Liver (tissue), 9 donors: ENCODE results near the gene TSSC4. TPM values are rescaled to one million over a fixed set of nuclear protein-coding genes. Genes with fewer than 3 reads are reported as not detected.
"Not testable (repeated sequence)": the region's sequence is repeated elsewhere in the genome, so short reads cannot be mapped to it uniquely, and the experiment has no call there.

Experiments
- DNase-seq: peaks from one replicate; pipeline ENCODE4 v3.0.0-alpha.2; 2017; ENCODE audit warnings: low spot score
- H3K27ac ChIP-seq, 2 donors: one replicate each; pipeline ENCODE4 v1.7.0; 2013; ENCODE audit warnings: inconsistent platforms in 2 of 2, low read length in 2 of 2, control low read depth in 1 of 2, low read depth in 1 of 2, mild to moderate bottlenecking in 1 of 2
- H3K27me3 ChIP-seq, 4 donors: one replicate each; pipeline versions ENCODE4 v1.6.1 to v1.7.0; 2013; ENCODE audit warnings: low read length in 3 of 4, inconsistent platforms in 1 of 4, mild to moderate bottlenecking in 1 of 4, moderate library complexity in 1 of 4; ENCODE audit not compliant: control insufficient read depth in 4 of 4, insufficient read depth in 4 of 4
- H3K36me3 ChIP-seq, 4 donors: one replicate each; pipeline versions ENCODE4 v1.6.1 to v1.7.0; 2013; ENCODE audit warnings: low read length in 3 of 4, mild to moderate bottlenecking in 3 of 4, low read depth in 1 of 4, moderate library complexity in 1 of 4; ENCODE audit not compliant: control insufficient read depth in 4 of 4, insufficient read depth in 3 of 4
- H3K4me1 ChIP-seq, 4 donors: one replicate each; pipeline versions ENCODE4 v1.6.1 to v1.7.0; 2013; ENCODE audit warnings: low read length in 3 of 4, mild to moderate bottlenecking in 3 of 4, moderate library complexity in 1 of 4; ENCODE audit not compliant: control insufficient read depth in 4 of 4, insufficient read depth in 4 of 4
- H3K4me3 ChIP-seq, 3 donors: one replicate each; pipeline versions ENCODE4 v1.6.1 to v1.7.0; 2013; ENCODE audit warnings: low read length in 3 of 3, control low read depth in 1 of 3, low read depth in 1 of 3, mild to moderate bottlenecking in 1 of 3
- H3K9ac ChIP-seq, 2 donors: one replicate each; pipeline ENCODE4 v1.7.0; 2013; ENCODE audit warnings: low read length in 2 of 2, mild to moderate bottlenecking in 2 of 2, moderate library complexity in 2 of 2, control low read depth in 1 of 2, low read depth in 1 of 2
- H3K9me3 ChIP-seq, 4 donors: one replicate each; pipeline versions ENCODE4 v1.6.1 to v1.7.0; 2013; ENCODE audit warnings: low read length in 3 of 4; ENCODE audit not compliant: control insufficient read depth in 4 of 4
- EGR1 ChIP-seq, 2 donors: IDR thresholded peaks; 2 replicates each; pipeline ENCODE4 v1.6.1; 2016 to 2018; ENCODE audit warnings: antibody characterized with exemption in 2 of 2, low read depth in 2 of 2
- FOXA1 ChIP-seq: IDR thresholded peaks from 2 replicates; pipeline ENCODE4 v1.6.1; 2016; ENCODE audit warnings: antibody characterized with exemption
- FOXA2 ChIP-seq: IDR thresholded peaks from 2 replicates; pipeline ENCODE4 v1.6.1; 2016; ENCODE audit warnings: antibody characterized with exemption
- GABPA ChIP-seq, 2 donors: IDR thresholded peaks in 1 of 2; conservative IDR thresholded peaks in 1 of 2; 2 replicates each; pipeline ENCODE4 v1.6.1; 2016; ENCODE audit warnings: antibody characterized with exemption in 2 of 2, mild to moderate bottlenecking in 1 of 2, moderate library complexity in 1 of 2
- HNF4A ChIP-seq, 2 donors: conservative IDR thresholded peaks; 2 replicates each; pipeline ENCODE4 v1.6.1; 2016; ENCODE audit warnings: antibody characterized with exemption in 2 of 2, mild to moderate bottlenecking in 2 of 2
- HNF4G ChIP-seq: IDR thresholded peaks from 2 replicates; pipeline ENCODE4 v1.6.1; 2016; ENCODE audit warnings: antibody characterized with exemption
- JUND ChIP-seq, 2 donors: IDR thresholded peaks; 2 replicates each; pipeline ENCODE4 v1.6.1; 2016; ENCODE audit warnings: antibody characterized with exemption in 2 of 2
- NR2F2 ChIP-seq: IDR thresholded peaks from 2 replicates; pipeline ENCODE4 v1.6.1; 2016; ENCODE audit warnings: antibody characterized with exemption
- RAD21 ChIP-seq, 2 donors: IDR thresholded peaks; 2 replicates each; pipeline ENCODE4 v1.6.1; 2016; ENCODE audit warnings: antibody characterized with exemption in 2 of 2, mild to moderate bottlenecking in 2 of 2
- RXRA ChIP-seq, 2 donors: IDR thresholded peaks; 2 replicates each; pipeline ENCODE4 v1.6.1; 2017 to 2018; ENCODE audit warnings: antibody characterized with exemption in 2 of 2, mild to moderate bottlenecking in 1 of 2
- TAF1 ChIP-seq: conservative IDR thresholded peaks from 2 replicates; pipeline ENCODE4 v1.6.1; 2016; ENCODE audit warnings: antibody characterized with exemption, mild to moderate bottlenecking
- YY1 ChIP-seq: IDR thresholded peaks from 2 replicates; pipeline ENCODE4 v1.6.1; 2016; ENCODE audit warnings: antibody characterized with exemption, mild to moderate bottlenecking
- WGBS: extraction: QIAGEN DNeasy Blood & Tissue Kit; methylation state at CpG from one replicate; pipeline ENCODE4 v1.1.7; 2013; 5-methylcytosine and 5-hydroxymethylcytosine counted together
- polyA plus RNA-seq, 2 donors: library from polyadenylated mRNA; stranded (reverse) in 1 of 2; unstranded in 1 of 2; fragments of 200-250 nt in 1 of 2; fragments of >200 nt in 1 of 2; fragmentation: Nextera tagmentation in 1 of 2; extraction: Ambion mirVana in 1 of 2; gene quantifications; one replicate each; pipeline versions ENCODE4 v1.2.1 to v1.2.3, GENCODE V29; 2013 to 2015
- total RNA-seq, 2 donors: library from RNA; depleted of rRNA; stranded (reverse); fragments of >200 nt; gene quantifications; one replicate each; pipeline ENCODE4 v1.2.3, GENCODE V29; 2014
- TF ChIP-seq, protein P1 (sequence below): fragments of 150-350 bp; IDR thresholded peaks from 2 replicates; pipeline ENCODE4 v1.5.1; 2017; ENCODE audit warnings: improper control_type of control experiment, low read depth, low read length; ENCODE audit not compliant: missing input control
- TF ChIP-seq, protein P2 (sequence below): IDR thresholded peaks from 2 replicates; pipeline ENCODE4 v1.6.1; 2016; ENCODE audit warnings: antibody characterized with exemption
- TF ChIP-seq, protein P3 (sequence below): IDR thresholded peaks from 2 replicates; pipeline ENCODE4 v1.6.1; 2016; ENCODE audit warnings: antibody characterized with exemption
- TF ChIP-seq, protein P4 (sequence below): IDR thresholded peaks from 2 replicates; pipeline ENCODE4 v1.6.1; 2016; ENCODE audit warnings: antibody characterized with exemption
- TF ChIP-seq, protein P5 (sequence below): IDR thresholded peaks from 2 replicates; pipeline ENCODE4 v1.6.1; 2016; ENCODE audit warnings: antibody characterized with exemption, mild to moderate bottlenecking
- donor health status: healthy.
- donor health status: healthy.
- donor health status: healthy.
- donor health status: healthy.
- donor health status: healthy.

The TSSC4 gene
- total and polyA plus RNA-seq, 4 donors, result 15.8 to 19.1 (median 17.6) TPM

DNA sequence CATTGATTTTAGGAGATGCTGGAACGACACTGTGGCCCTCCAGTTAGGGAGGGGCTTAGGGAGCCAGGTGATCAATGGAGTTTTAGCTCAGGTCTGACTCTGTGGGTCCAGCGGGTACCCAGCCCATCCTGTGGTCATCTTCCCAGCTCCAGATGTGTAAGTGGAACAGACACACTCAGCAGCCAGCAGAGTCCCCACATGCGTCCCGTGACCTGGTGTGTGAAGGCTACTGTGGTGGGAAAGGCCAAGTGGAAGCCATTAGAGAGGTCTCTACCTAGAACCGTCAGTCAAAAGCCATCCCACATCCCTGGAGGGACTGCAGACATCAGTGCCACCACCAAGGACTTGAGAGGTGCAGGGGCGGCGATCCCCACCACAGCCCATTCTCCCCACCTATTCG lies 43.3 kb upstream of the TSSC4 start:
- WGBS, result 68% methylated on average over 8 of the region's 8 CpGs
- no peaks in the 10 kb centered on the region for H3K4me1 ChIP-seq
- H3K9ac ChIP-seq, result no peak overlapping the region
- H3K9me3 ChIP-seq, result no peaks in the 10 kb centered on the region
- H3K36me3 ChIP-seq, result no peaks in the 10 kb centered on the region
- H3K4me3 ChIP-seq, result no peak overlapping the region
- no peaks in the 10 kb centered on the region for H3K27me3 ChIP-seq
- no peak for DNase-seq
- no peak overlapping the region for H3K27ac ChIP-seq
- TF ChIP-seq HNF4G, result no peak
- no peak for TF ChIP-seq TAF1
- TF ChIP-seq, protein P1, sequence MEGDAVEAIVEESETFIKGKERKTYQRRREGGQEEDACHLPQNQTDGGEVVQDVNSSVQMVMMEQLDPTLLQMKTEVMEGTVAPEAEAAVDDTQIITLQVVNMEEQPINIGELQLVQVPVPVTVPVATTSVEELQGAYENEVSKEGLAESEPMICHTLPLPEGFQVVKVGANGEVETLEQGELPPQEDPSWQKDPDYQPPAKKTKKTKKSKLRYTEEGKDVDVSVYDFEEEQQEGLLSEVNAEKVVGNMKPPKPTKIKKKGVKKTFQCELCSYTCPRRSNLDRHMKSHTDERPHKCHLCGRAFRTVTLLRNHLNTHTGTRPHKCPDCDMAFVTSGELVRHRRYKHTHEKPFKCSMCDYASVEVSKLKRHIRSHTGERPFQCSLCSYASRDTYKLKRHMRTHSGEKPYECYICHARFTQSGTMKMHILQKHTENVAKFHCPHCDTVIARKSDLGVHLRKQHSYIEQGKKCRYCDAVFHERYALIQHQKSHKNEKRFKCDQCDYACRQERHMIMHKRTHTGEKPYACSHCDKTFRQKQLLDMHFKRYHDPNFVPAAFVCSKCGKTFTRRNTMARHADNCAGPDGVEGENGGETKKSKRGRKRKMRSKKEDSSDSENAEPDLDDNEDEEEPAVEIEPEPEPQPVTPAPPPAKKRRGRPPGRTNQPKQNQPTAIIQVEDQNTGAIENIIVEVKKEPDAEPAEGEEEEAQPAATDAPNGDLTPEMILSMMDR, result no peak
- TF ChIP-seq JUND (IDR thresholded peaks at IDR 0.05), result no peak
- TF ChIP-seq, protein P2, sequence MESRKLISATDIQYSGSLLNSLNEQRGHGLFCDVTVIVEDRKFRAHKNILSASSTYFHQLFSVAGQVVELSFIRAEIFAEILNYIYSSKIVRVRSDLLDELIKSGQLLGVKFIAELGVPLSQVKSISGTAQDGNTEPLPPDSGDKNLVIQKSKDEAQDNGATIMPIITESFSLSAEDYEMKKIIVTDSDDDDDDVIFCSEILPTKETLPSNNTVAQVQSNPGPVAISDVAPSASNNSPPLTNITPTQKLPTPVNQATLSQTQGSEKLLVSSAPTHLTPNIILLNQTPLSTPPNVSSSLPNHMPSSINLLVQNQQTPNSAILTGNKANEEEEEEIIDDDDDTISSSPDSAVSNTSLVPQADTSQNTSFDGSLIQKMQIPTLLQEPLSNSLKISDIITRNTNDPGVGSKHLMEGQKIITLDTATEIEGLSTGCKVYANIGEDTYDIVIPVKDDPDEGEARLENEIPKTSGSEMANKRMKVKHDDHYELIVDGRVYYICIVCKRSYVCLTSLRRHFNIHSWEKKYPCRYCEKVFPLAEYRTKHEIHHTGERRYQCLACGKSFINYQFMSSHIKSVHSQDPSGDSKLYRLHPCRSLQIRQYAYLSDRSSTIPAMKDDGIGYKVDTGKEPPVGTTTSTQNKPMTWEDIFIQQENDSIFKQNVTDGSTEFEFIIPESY, result no peak
- TF ChIP-seq RXRA (IDR thresholded peaks at IDR 0.05), result no peak
- TF ChIP-seq, protein P3, sequence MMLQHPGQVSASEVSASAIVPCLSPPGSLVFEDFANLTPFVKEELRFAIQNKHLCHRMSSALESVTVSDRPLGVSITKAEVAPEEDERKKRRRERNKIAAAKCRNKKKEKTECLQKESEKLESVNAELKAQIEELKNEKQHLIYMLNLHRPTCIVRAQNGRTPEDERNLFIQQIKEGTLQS, result no peak
- no peak for TF ChIP-seq EGR1 (IDR thresholded peaks at IDR 0.05; ENCODE audit: low read depth in 2 of 2)
- no peak for TF ChIP-seq FOXA2

DNA sequence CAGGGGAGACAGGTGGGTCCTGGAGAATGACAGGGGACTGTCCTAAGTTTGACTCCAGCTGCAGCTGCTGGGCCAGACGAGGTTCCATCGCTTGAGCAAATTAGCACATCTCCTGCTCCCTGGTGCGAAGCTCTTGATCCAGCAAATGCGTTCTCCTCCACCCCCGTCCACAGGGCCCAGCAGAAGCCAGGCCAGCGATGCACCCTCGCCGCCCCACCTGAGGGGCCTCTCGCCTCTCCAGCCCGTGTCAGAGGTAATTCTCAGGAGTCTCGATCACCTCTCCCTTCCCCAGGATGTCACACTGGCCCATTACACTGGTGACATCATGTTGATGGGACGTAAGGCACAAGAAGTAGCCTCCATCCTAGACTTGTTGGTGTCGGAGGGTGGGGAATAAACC lies 42.9 kb upstream of the TSSC4 start:
- not testable (repeated sequence) for H3K4me3 ChIP-seq, DNase-seq, H3K27ac ChIP-seq, H3K27me3 ChIP-seq, H3K9me3 ChIP-seq, H3K9ac ChIP-seq, H3K36me3 ChIP-seq, H3K4me1 ChIP-seq
- WGBS, result 94% methylated on average over 13 of the region's 13 CpGs

DNA sequence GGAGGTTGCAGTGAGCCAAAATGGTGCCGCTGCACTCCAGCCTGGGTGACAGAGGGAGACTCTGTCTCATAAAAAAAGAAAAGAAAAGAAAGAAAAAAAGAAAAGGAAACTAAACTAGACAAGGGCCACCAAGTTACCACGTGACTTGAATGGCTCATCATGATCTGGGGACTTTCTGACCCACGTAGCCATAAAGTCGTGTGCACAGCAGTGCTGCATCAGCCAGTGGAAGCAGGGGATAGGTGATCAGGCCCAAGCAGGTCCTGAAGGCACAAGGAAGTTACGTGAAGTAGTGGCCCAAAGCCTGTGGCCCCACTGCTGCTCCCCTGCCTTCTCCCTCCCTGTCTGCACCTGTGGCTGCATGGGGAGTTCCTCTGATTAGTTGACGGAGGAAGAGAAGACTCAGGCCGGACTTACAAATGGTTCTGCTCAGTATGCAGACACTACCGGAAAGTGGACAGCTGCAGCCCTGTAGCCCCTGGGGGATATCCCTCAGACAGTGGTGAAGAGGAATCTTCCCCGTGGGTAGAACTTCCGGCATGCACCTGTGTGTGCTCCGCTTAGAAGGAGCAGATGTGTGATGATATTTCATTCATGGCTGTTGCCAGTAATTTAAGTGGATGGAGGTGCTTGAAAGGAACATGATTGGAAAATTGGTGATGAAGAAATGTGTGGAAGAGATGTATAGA lies 41.7 kb upstream of the TSSC4 start:
- H3K4me1 ChIP-seq, result no peaks in the 10 kb centered on the region
- DNase-seq, result no peak
- no peaks in the 10 kb centered on the region for H3K27me3 ChIP-seq
- no peak overlapping the region for H3K27ac ChIP-seq
- H3K4me3 ChIP-seq, result no peak overlapping the region
- no peaks in the 10 kb centered on the region for H3K36me3 ChIP-seq
- WGBS, result 94% methylated on average over 11 of the region's 11 CpGs
- no peak overlapping the region for H3K9ac ChIP-seq
- no peaks in the 10 kb centered on the region for H3K9me3 ChIP-seq
- no peak for TF ChIP-seq TAF1
- TF ChIP-seq, protein P4, sequence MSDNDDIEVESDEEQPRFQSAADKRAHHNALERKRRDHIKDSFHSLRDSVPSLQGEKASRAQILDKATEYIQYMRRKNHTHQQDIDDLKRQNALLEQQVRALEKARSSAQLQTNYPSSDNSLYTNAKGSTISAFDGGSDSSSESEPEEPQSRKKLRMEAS, result no peak
- TF ChIP-seq, protein P5, sequence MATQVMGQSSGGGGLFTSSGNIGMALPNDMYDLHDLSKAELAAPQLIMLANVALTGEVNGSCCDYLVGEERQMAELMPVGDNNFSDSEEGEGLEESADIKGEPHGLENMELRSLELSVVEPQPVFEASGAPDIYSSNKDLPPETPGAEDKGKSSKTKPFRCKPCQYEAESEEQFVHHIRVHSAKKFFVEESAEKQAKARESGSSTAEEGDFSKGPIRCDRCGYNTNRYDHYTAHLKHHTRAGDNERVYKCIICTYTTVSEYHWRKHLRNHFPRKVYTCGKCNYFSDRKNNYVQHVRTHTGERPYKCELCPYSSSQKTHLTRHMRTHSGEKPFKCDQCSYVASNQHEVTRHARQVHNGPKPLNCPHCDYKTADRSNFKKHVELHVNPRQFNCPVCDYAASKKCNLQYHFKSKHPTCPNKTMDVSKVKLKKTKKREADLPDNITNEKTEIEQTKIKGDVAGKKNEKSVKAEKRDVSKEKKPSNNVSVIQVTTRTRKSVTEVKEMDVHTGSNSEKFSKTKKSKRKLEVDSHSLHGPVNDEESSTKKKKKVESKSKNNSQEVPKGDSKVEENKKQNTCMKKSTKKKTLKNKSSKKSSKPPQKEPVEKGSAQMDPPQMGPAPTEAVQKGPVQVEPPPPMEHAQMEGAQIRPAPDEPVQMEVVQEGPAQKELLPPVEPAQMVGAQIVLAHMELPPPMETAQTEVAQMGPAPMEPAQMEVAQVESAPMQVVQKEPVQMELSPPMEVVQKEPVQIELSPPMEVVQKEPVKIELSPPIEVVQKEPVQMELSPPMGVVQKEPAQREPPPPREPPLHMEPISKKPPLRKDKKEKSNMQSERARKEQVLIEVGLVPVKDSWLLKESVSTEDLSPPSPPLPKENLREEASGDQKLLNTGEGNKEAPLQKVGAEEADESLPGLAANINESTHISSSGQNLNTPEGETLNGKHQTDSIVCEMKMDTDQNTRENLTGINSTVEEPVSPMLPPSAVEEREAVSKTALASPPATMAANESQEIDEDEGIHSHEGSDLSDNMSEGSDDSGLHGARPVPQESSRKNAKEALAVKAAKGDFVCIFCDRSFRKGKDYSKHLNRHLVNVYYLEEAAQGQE, result no peak
- TF ChIP-seq FOXA1, result no peak
- no peak for TF ChIP-seq EGR1 (IDR thresholded peaks at IDR 0.05; ENCODE audit: low read depth in 2 of 2)
- TF ChIP-seq NR2F2, result no peak
- no peak for TF ChIP-seq RXRA (IDR thresholded peaks at IDR 0.05)
- no peak for TF ChIP-seq HNF4A (conservative IDR thresholded peaks at IDR 0.05)
- no peak for TF ChIP-seq RAD21 (IDR thresholded peaks at IDR 0.05)
- TF ChIP-seq HNF4G, result no peak
- no peak for TF ChIP-seq YY1
- TF ChIP-seq, protein P3, result no peak
- TF ChIP-seq, protein P1, result no peak
- no peak for TF ChIP-seq JUND (IDR thresholded peaks at IDR 0.05)
- no peak for TF ChIP-seq GABPA (IDR thresholded peaks at IDR 0.05 in 1 of 2, conservative IDR thresholded peaks at IDR 0.05 in 1 of 2)
